C4-2B (cell line): Measurements from ENCODE around the gene PRKG1.

Experiments
- H3K27ac ChIP-seq: fragments of 450-650 bp; 2 replicates; pipeline ENCODE4 v1.5.1; 2017
- ZFX ChIP-seq: fragments of 450-650 bp; IDR thresholded peaks from 2 replicates; pipeline ENCODE4 v1.6.1; 2017
- TF ChIP-seq, protein P1 (sequence below): fragments of 450-650 bp; conservative IDR thresholded peaks from 2 replicates; pipeline ENCODE4 v1.5.1; 2017; ENCODE audit warnings: mild to moderate bottlenecking

The PRKG1 gene

DNA sequence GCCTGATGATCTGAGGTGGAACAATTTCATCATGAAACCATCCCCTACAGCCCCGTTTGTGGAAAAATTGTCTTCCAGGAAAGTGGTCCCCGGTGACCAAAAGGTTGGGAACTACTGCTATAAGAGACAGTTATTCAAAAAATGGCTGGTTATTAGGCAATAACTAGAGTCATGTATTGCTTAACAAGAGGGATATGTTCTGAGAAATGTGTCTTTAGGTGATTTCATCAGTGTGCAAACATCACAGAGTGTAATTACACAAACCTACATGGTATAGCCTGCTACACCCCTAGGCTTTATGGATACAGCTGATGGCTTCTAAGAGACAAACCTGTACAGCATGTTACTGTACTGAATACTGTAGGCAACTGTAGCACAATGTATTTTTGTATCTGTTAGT, 696.4 kb downstream of the PRKG1 start:
- no peak for TF ChIP-seq ZFX
- TF ChIP-seq, protein P1, sequence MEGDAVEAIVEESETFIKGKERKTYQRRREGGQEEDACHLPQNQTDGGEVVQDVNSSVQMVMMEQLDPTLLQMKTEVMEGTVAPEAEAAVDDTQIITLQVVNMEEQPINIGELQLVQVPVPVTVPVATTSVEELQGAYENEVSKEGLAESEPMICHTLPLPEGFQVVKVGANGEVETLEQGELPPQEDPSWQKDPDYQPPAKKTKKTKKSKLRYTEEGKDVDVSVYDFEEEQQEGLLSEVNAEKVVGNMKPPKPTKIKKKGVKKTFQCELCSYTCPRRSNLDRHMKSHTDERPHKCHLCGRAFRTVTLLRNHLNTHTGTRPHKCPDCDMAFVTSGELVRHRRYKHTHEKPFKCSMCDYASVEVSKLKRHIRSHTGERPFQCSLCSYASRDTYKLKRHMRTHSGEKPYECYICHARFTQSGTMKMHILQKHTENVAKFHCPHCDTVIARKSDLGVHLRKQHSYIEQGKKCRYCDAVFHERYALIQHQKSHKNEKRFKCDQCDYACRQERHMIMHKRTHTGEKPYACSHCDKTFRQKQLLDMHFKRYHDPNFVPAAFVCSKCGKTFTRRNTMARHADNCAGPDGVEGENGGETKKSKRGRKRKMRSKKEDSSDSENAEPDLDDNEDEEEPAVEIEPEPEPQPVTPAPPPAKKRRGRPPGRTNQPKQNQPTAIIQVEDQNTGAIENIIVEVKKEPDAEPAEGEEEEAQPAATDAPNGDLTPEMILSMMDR, result no peak
- no peak overlapping the region for H3K27ac ChIP-seq

DNA sequence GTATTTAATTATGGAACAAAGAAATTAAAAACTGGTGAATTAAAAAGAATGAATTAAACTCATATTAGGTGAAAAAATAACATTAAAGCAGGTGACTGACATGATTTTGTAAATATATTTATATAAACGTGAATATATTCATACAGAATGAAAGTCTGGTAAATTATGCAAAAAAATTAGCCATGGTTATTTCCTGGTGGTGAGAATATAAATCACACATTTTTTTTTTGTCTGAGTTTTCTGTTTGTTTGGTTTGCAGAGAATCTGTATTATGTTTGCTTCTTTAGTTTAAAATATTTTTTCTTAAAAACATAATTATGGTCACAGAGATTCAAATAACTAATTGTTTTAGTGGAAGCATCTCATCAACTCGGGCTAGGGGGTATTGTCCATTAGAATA, 698.1 kb downstream of the PRKG1 start:
- TF ChIP-seq ZFX, result no peak
- TF ChIP-seq, protein P1, result no peak
- no peak overlapping the region for H3K27ac ChIP-seq

DNA sequence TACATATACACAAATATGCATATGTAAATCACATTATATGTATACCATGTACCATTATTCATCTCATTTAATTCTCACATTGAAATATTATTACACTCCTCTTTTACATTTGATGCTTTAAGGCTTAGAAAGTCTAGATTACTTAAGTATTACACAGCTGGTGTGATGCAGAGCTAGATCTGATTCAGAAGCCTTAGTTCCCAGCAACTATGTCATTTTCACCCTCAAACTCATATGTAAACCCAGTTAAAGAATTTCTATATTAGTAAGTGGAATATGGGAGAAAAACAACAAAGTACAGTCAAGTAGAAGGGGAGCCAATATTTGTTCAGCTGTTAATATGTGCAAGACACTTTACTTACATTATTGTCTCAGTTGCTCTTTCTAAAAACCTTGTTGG, 699.4 kb downstream of the PRKG1 start:
- H3K27ac ChIP-seq, result no peak overlapping the region
- TF ChIP-seq ZFX, result no peak
- TF ChIP-seq, protein P1, result no peak

DNA sequence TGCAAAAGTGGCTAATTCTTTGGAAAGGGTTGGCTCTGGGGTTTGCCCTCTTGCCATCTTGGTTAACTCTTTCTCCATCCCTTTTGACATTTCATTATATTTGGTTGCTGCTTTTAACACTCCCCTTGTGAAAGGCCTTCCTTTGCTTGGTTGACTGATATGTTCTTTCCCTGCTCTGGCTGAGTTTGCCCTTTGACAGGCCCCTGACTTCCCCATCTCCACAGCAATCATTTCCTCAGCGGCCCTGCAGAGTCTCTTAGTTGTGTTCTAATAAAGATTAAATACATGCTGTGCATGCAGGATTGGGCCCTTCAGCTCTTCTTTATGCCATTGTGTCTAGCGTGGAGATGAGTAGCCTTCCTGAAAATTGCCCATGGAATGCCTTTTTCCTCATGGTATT, 709.7 kb downstream of the PRKG1 start:
- TF ChIP-seq, protein P1, result no peak
- no peak for TF ChIP-seq ZFX
- H3K27ac ChIP-seq, result no peak overlapping the region

DNA sequence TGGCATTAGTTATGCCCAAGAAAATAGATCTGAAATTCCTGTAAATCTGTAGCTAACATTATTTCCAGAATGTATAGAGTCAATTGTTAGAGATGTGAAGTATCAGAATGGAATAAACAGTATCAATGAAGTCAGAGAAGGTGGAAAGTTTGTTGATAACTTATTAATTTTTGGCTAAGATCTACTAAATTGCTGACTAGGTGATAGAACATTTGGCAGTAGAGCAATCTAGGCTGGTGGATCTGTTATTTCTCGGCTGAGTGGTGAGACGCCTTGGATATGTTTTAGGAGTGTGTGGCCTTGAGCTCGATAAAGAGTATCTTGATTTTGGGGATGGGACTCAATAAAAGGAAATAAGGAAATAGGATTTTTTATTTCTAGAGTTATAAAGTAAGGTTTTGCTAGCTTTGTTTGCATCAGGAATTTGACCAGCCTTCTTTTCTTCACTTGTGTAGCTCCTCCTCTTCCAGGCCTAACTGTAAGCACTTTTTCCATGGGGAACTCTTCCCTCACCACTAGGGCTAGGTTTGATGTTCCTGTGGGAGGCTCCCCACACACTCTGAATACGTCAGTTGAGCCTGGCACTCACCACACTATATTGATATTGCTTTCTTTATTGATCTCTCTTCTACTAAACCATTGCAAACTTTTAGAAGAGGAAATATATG, 711.9 kb downstream of the PRKG1 start:
- TF ChIP-seq, protein P1, result no peak
- no peak overlapping the region for H3K27ac ChIP-seq

DNA sequence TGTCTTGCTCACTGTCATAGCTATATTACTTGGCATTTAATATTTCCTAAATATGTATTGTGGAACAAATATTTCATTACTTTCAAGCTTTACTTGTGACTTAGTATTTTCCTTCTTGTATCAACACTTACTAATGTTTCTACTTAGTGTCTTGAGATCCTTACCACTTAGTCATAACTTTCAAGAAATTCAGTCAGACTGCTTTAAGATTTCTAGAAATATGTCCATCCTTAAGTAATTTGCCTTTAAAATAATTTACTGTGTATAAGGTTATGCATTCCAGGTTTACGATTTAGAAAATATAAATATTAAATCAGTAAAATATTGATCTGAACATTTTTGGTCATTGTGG, 712.4 kb downstream of the PRKG1 start:
- TF ChIP-seq ZFX, result no peak
- TF ChIP-seq, protein P1, result no peak
- no peak overlapping the region for H3K27ac ChIP-seq

DNA sequence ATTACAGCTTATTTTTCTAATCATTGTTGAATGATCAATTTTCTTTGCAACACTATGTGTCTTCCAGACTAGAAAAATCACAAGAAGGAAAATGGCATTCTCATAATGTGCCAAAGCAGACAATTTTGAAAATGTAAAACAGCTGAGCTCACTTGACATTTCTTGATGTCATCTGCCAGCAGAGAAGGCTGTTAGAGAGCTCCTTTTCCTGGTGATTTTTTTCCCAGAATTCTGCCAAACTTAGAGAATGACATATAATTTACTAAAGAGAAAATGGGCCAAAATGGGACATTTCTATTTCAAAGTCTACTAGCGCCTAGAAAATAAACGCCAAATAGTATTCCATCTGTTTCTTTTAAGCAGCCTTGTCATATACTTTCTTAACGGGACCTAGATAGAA, 714.0 kb downstream of the PRKG1 start:
- TF ChIP-seq ZFX, result no peak
- TF ChIP-seq, protein P1, result no peak
- no peak overlapping the region for H3K27ac ChIP-seq
